GM20000 (cell line): ENCODE results near the gene PGP.
A peak's percentile ranks its signal among the peaks of the same experiment; 100 is the strongest.

Experiments used
- DNase-seq: peaks from one replicate; pipeline ENCODE4 v3.0.0; 2012; ENCODE audit warnings: low spot score
- CTCF ChIP-seq: IDR thresholded peaks from 2 replicates; pipeline ENCODE4 v1.5.1; 2012; ENCODE audit warnings: mild to moderate bottlenecking, control low read depth; ENCODE audit errors: extremely low read depth, missing control alignments

Gene PGP

GRCh38 chr16:2200313-2200712, 14.3 kb downstream of the PGP start:
- DNase-seq: no peak
- TF ChIP-seq CTCF: no peak

GRCh38 chr16:2199621-2200139, 15.0 kb downstream of the PGP start:
- TF ChIP-seq CTCF: no peak

GRCh38 chr16:2199095-2199494, 15.5 kb downstream of the PGP start:
- no peak for DNase-seq
- TF ChIP-seq CTCF: no peak

More at GRCh38 chr16:2199621-2200139, 15.0 kb downstream of the PGP start:
- no peak for DNase-seq

- no peak for TF ChIP-seq CTCF
- no peak for DNase-seq
These were observed 16.4 kb downstream of the PGP start for GRCh38 chr16:2198283-2198682.

- no peak for DNase-seq
- no peak for TF ChIP-seq CTCF
These were observed 16.9 kb downstream of the PGP start for GRCh38 chr16:2197765-2198164.

- DNase-seq: no peak
- TF ChIP-seq CTCF: no peak
These were observed 17.6 kb downstream of the PGP start for GRCh38 chr16:2196981-2197511.

- TF ChIP-seq CTCF: no peak
- DNase-seq: peak; percentile 70
These were observed 18.3 kb downstream of the PGP start, which contains the start of gene CASKIN1 for GRCh38 chr16:2196162-2196980. CASKIN1 (minus strand) TSS chr16:2196605; CDS start chr16:2196432, 173 bp downstream.
